ENCODE data around the gene LITAF.

- TF ChIP-seq CTCF (optimal IDR thresholded peaks at IDR 0.05 in 1 of 3, IDR thresholded peaks at IDR 0.05 in 1 of 3, conservative IDR thresholded peaks at IDR 0.05 in 1 of 3; ENCODE audit: extremely low read depth in 1 of 3, insufficient read depth in 2 of 3, low read length in 3 of 3) (no peak), EZH2 (IDR thresholded peaks at IDR 0.05; ENCODE audit: low read length) (no peak)
These were observed 47.8 kb downstream of the LITAF start for GRCh38 chr16:11538880-11539279.

Measured in keratinocyte (primary cell).